H9 (cell line): ENCODE measurements around the gene SLC13A1. TPM values are rescaled to one million over a fixed set of nuclear protein-coding genes. Genes with fewer than 3 reads are reported as not detected.

Experiments
- DNase-seq: peaks from one replicate; pipeline ENCODE4 v3.0.0-alpha.2; 2017
- H2AFZ ChIP-seq: one replicate; pipeline ENCODE4 v1.6.1; 2013; ENCODE audit warnings: mild to moderate bottlenecking, low read length, control low read depth, moderate library complexity
- H2AK5ac ChIP-seq: 2 replicates; pipeline ENCODE4 v1.6.1; 2013; ENCODE audit warnings: low read length, control low read depth, mixed read lengths; ENCODE audit not compliant: insufficient read length
- H2BK120ac ChIP-seq: one replicate; pipeline ENCODE4 v1.6.1; 2013; ENCODE audit warnings: low read depth, mild to moderate bottlenecking, low read length, control low read depth, inconsistent platforms; ENCODE audit not compliant: poor library complexity, severe bottlenecking
- H2BK12ac ChIP-seq: 2 replicates; pipeline ENCODE4 v1.6.1; 2013; ENCODE audit warnings: low read length, control low read depth, mixed read lengths, low read depth; ENCODE audit not compliant: insufficient read length
- H2BK15ac ChIP-seq: 2 replicates; pipeline ENCODE4 v1.6.1; 2013; ENCODE audit warnings: low read depth, low read length, control low read depth
- H2BK20ac ChIP-seq: one replicate; pipeline ENCODE4 v1.6.1; 2013; ENCODE audit warnings: low read depth, mild to moderate bottlenecking, low read length, control low read depth, inconsistent platforms; ENCODE audit not compliant: poor library complexity, severe bottlenecking
- H2BK5ac ChIP-seq: 2 replicates; pipeline ENCODE4 v1.6.1; 2013; ENCODE audit warnings: low read length, control low read depth, mixed read lengths; ENCODE audit not compliant: insufficient read length
- H3K14ac ChIP-seq: 2 replicates; pipeline ENCODE4 v1.6.1; 2013; ENCODE audit warnings: low read length, control low read depth; ENCODE audit not compliant: insufficient read depth
- H3K18ac ChIP-seq: 2 replicates; pipeline ENCODE4 v1.6.1; 2013; ENCODE audit warnings: low read depth, mild to moderate bottlenecking, mixed read lengths, low read length, control low read depth; ENCODE audit not compliant: insufficient read length
- H3K23ac ChIP-seq: 2 replicates; pipeline ENCODE4 v1.6.1; 2013; ENCODE audit warnings: low read length, control low read depth, mixed read lengths, low read depth; ENCODE audit not compliant: insufficient read length
- H3K23me2 ChIP-seq: 2 replicates; pipeline ENCODE4 v1.6.1; 2013; ENCODE audit warnings: low read depth, mild to moderate bottlenecking, mixed read lengths, low read length, control low read depth; ENCODE audit not compliant: insufficient read length, poor library complexity, severe bottlenecking
- H3K27ac ChIP-seq: 2 replicates; pipeline ENCODE4 v1.5.1; 2013; ENCODE audit warnings: low read length, control low read depth, mixed read lengths, low read depth; ENCODE audit not compliant: insufficient read length
- H3K27me3 ChIP-seq: 2 replicates; pipeline ENCODE4 v1.6.1; 2013; ENCODE audit warnings: low read length, control low read depth, inconsistent platforms; ENCODE audit not compliant: insufficient read depth
- H3K4ac ChIP-seq: 2 replicates; pipeline ENCODE4 v1.6.1; 2013; ENCODE audit warnings: low read depth, mild to moderate bottlenecking, control low read depth, inconsistent platforms, low read length, moderate library complexity
- H3K4me1 ChIP-seq: 2 replicates; pipeline ENCODE4 v1.6.1; 2013; ENCODE audit warnings: low read length, control low read depth, inconsistent platforms; ENCODE audit not compliant: insufficient read depth
- H3K4me2 ChIP-seq: 2 replicates; pipeline ENCODE4 v1.6.1; 2013; ENCODE audit warnings: low read length, control low read depth, mixed read lengths; ENCODE audit not compliant: insufficient read length, insufficient read depth
- H3K56ac ChIP-seq: 2 replicates; pipeline ENCODE4 v1.6.1; 2013; ENCODE audit warnings: low read depth, mild to moderate bottlenecking, mixed read lengths, low read length, control low read depth; ENCODE audit not compliant: insufficient read length
- H3K79me1 ChIP-seq: 2 replicates; pipeline ENCODE4 v1.6.1; 2013; ENCODE audit warnings: low read depth, mild to moderate bottlenecking, moderate library complexity, low read length, control low read depth, inconsistent platforms; ENCODE audit not compliant: insufficient read depth, poor library complexity, severe bottlenecking
- H3K79me2 ChIP-seq: 2 replicates; pipeline ENCODE4 v1.6.1; 2013; ENCODE audit warnings: low read length, control low read depth, inconsistent platforms; ENCODE audit not compliant: insufficient read depth
- H3K9ac ChIP-seq: 2 replicates; pipeline ENCODE4 v1.6.1; 2013; ENCODE audit warnings: low read length, control low read depth, mixed read lengths; ENCODE audit not compliant: insufficient read length; ENCODE audit errors: extremely low read depth
- H3K9me3 ChIP-seq: one replicate; pipeline ENCODE4 v1.6.1; 2013; ENCODE audit warnings: low read depth, low read length, inconsistent platforms; ENCODE audit not compliant: control insufficient read depth
- H3T11ph ChIP-seq: one replicate; pipeline ENCODE4 v1.6.1; 2013; ENCODE audit warnings: mild to moderate bottlenecking, low read length, control low read depth, inconsistent platforms
- H4K20me1 ChIP-seq: one replicate; pipeline ENCODE4 v1.6.1; 2013; ENCODE audit not compliant: control insufficient read depth, insufficient read length, insufficient read depth
- H4K5ac ChIP-seq: 2 replicates; pipeline ENCODE4 v1.6.1; 2013; ENCODE audit warnings: low read depth, mild to moderate bottlenecking, mixed read lengths, low read length, control low read depth; ENCODE audit not compliant: insufficient read length
- H4K8ac ChIP-seq: replicated peaks from 2 replicates; pipeline ENCODE4 v1.6.1; 2013; ENCODE audit warnings: low read length, control low read depth, mixed read lengths, low read depth; ENCODE audit not compliant: insufficient read length
- H4K91ac ChIP-seq: 2 replicates; pipeline ENCODE4 v1.6.1; 2013; ENCODE audit warnings: low read depth, mild to moderate bottlenecking, moderate library complexity, mixed read lengths, low read length, control low read depth; ENCODE audit not compliant: insufficient read length
- H3K27ac Mint-ChIP-seq, 3 experiments: 2 replicates in 2 of 3; 3 replicates in 1 of 3; pipeline ENCODE4 v1.8.0; 2020 to 2021; ENCODE audit warnings: mixed read lengths in 3 of 3, mild to moderate bottlenecking in 1 of 3, moderate library complexity in 1 of 3
- H3K27me3 Mint-ChIP-seq: 2 replicates; pipeline ENCODE4 v1.8.0; 2021; ENCODE audit warnings: low read depth, mild to moderate bottlenecking, moderate library complexity, mixed read lengths
- H3K36me3 Mint-ChIP-seq, 3 experiments: 2 replicates in 2 of 3; 3 replicates in 1 of 3; pipeline ENCODE4 v1.8.0; 2020 to 2021; ENCODE audit warnings: low read depth in 3 of 3, mixed read lengths in 3 of 3; ENCODE audit not compliant: insufficient read depth in 1 of 3
- H3K4me1 Mint-ChIP-seq, 2 experiments: 2 replicates each; pipeline ENCODE4 v1.8.0; 2020; ENCODE audit warnings: mixed read lengths in 2 of 2
- H3K4me3 Mint-ChIP-seq, 2 experiments: 2 replicates in 1 of 2; 3 replicates in 1 of 2; pipeline ENCODE4 v1.8.0; 2020 to 2021; ENCODE audit warnings: mild to moderate bottlenecking in 2 of 2, mixed read lengths in 2 of 2, moderate library complexity in 1 of 2
- H3K9me3 Mint-ChIP-seq, 2 experiments: 2 replicates in 1 of 2; 3 replicates in 1 of 2; pipeline ENCODE4 v1.8.0; 2020; ENCODE audit warnings: mild to moderate bottlenecking in 2 of 2, mixed read lengths in 2 of 2, moderate library complexity in 1 of 2
- WGBS: extraction: QIAGEN DNeasy Blood & Tissue Kit; methylation state at CpG from one replicate; pipeline ENCODE4 v1.1.7; 2013; ENCODE audit warnings: missing lambda C conversion rate, low lambda C conversion rate, mixed read lengths; ENCODE audit not compliant: insufficient read length; ENCODE audit errors: extremely low coverage; 5-methylcytosine and 5-hydroxymethylcytosine counted together
- total RNA-seq: library from RNA; stranded (reverse); gene quantifications from 2 replicates; pipeline ENCODE4 v1.2.1, GENCODE V29; 2021
- TF ChIP-seq, protein P1 (sequence below): fragments of 200-600 bp; sonication (generic); conservative IDR thresholded peaks from 3 replicates; pipeline ENCODE4 v1.8.0; 2021; ENCODE audit warnings: antibody characterized with exemption, mild to moderate bottlenecking

Gene SLC13A1
- total RNA-seq, 1 experiment from 2014 or later = not detected

DNA sequence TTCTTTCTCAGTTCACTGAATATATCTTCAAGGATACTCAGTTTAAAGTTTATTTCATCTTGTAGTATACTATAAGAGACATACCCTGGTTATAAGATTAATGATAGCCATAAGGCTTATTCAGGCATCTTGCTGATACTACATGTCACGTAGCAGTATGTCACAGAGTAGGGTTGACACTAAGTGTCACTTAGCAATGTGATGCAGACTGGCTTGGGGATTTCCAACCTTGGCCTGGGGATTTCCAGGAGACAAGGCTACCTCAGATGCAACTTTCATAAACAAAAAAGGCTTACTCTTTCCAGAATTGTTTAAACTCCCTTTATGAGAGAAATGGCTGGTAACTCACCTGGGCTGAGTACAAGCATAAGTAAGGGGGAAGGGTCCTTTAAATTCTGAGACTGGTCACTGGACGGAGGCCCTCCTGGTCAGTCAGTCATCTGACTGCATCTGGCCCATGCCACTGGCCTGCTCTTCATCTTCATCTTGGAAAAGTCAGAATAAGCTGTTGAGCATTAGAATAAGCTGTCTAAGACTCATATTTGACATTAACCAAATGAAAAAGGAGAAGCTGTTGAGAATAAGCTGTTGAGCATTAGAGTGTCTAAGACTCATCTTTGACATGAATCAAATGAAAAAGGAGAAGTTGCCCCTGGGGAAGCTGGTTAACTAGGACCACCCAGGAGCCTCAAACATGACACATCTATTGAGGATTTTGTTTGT lies 9.5 kb downstream of the SLC13A1 start:
- Histone ChIP-seq H3K4me1 (no peaks in the 10 kb centered on the region; the same call in 1 of the 2 replicates), H3K4me2 (no peak overlapping the region), H3K9me3 (no peaks in the 10 kb centered on the region), H2BK15ac (no peak overlapping the region), H2AK5ac (no peak overlapping the region), H3K27ac (no peak overlapping the region), H4K5ac (no peak overlapping the region), H4K91ac (no peak overlapping the region), H3K27me3 (no peaks in the 10 kb centered on the region), H3K79me2 (no peaks in the 10 kb centered on the region), H3K23me2 (no peaks in the 10 kb centered on the region), H2BK120ac (no peak overlapping the region), H3K23ac (no peak overlapping the region), H3K14ac (no peak overlapping the region), H2BK12ac (no peak overlapping the region), H3K9ac (no peak overlapping the region), H3T11ph (no peak overlapping the region), H2BK5ac (no peak overlapping the region), H2AFZ (no peak overlapping the region), H3K79me1 (no peaks in the 10 kb centered on the region), H4K8ac (no peak overlapping the region), H2BK20ac (no peak overlapping the region), H3K4ac (no peak overlapping the region), H3K18ac (no peak overlapping the region), H3K56ac (no peak overlapping the region), H4K20me1 (no peaks in the 10 kb centered on the region)
- DNase-seq = no peak
- Mint-ChIP-seq H3K9me3 (peaks cover 6 to 11% of the 10 kb centered on the region in 2 experiments; a peak in 4 of 5 replicates), H3K4me3 (no peak overlapping the region), H3K27me3 (no peaks in the 10 kb centered on the region), H3K27ac (peak overlapping the region in 1 of 3 experiments; percentile 13; a peak in 1 of 7 replicates), H3K4me1 (peaks cover 0 to 9% of the 10 kb centered on the region in 2 experiments; a peak in 2 of 4 replicates), H3K36me3 (peaks cover 0 to 10% (median 6%) of the 10 kb centered on the region in 3 experiments; a peak in 4 of 7 replicates)
- TF ChIP-seq, protein P1, sequence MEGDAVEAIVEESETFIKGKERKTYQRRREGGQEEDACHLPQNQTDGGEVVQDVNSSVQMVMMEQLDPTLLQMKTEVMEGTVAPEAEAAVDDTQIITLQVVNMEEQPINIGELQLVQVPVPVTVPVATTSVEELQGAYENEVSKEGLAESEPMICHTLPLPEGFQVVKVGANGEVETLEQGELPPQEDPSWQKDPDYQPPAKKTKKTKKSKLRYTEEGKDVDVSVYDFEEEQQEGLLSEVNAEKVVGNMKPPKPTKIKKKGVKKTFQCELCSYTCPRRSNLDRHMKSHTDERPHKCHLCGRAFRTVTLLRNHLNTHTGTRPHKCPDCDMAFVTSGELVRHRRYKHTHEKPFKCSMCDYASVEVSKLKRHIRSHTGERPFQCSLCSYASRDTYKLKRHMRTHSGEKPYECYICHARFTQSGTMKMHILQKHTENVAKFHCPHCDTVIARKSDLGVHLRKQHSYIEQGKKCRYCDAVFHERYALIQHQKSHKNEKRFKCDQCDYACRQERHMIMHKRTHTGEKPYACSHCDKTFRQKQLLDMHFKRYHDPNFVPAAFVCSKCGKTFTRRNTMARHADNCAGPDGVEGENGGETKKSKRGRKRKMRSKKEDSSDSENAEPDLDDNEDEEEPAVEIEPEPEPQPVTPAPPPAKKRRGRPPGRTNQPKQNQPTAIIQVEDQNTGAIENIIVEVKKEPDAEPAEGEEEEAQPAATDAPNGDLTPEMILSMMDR = no peak
- WGBS = no CpG with 5 or more reads among the region's 2 CpGs
